GM19372 (cell line): ENCODE data around the gene TCEAL4.

Experiments
- ATAC-seq: cut with Tn5 transposase; IDR thresholded peaks from one replicate; pipeline ENCODE4 v1.9.1; 2021; ENCODE audit warnings: mild to moderate bottlenecking, low read depth, moderate library complexity; ENCODE audit not compliant: unreplicated experiment

The TCEAL4 gene

GRCh38 chrX:103585411-103586313 is at the start of gene TCEAL4:
TCEAL4 (plus strand) TSS chrX:103585515; CDS start chrX:103586676, 1,161 bp downstream.
- ATAC-seq: no peak

DNA sequence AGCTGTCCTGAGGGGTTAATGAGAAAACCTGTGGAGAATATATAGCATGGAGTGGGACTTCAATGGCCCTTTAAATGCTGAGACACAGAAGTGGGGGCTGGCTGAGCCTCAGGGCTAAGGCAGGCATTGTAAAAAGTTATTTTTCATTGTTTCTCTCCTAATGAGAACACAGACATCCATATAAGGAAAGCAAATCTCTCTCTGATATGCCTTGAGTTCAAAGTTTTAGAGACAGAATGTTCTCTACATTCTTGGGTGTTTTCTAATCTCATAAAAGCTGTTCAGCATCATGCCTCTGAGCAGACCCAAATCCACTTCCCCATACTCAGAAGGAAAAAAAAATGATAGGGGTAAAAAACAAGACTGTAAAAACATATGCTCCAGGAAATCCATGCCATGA is 49.2 kb upstream of the TCEAL4 start:
- ATAC-seq: no peak

DNA sequence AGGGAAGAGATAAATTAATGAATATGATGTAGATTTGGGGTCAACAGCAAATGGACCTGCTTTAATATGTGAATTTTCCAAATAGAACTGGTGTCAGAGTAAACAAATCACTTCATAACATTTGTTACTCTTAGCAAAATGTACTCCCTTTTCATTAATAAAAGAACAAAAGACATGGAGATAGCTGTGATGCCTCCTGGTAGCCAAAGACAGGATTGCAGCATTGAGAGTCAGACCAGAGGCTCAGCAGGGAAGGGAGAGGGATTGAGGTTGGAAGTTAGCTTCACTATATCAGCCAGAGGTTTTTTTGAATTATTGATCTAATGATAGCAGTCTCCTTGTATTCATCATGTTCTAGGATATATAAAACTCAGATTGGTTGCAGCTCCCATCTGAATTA is 48.6 kb upstream of the TCEAL4 start:
- ATAC-seq: no peak

DNA sequence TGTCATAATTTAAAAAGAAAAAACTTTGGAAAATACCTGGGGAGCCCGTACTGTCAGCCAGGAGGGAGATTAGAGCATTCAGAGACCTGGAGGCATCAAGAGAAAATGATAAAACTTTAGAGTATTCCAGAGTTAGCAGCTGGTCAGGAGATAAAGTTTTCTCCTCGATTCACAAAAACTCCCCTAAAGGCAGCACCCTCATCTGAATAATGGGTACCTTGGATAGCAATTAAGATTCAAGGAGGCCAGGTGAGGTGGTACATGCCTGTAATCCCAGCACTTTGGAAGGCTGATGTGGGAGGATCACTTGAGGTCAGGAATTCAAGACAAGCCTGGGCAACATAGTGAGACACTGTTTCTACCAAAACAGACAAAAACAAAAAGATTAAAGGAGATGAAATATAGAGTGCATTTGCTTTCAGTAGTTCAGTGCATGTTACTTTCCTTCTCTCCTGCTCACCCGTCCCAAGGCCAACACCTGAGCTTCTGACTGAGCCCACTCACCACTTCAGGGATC is 47.4 kb upstream of the TCEAL4 start:
- ATAC-seq: no peak

GRCh38 chrX:103538728-103539127 is 46.6 kb upstream of the TCEAL4 start:
- no peak for ATAC-seq

- ATAC-seq: no peak
Observed at GRCh38 chrX:103539695-103540094, 45.6 kb upstream of the TCEAL4 start.

- no peak for ATAC-seq
Observed at GRCh38 chrX:103540145-103540544, 45.2 kb upstream of the TCEAL4 start.

DNA sequence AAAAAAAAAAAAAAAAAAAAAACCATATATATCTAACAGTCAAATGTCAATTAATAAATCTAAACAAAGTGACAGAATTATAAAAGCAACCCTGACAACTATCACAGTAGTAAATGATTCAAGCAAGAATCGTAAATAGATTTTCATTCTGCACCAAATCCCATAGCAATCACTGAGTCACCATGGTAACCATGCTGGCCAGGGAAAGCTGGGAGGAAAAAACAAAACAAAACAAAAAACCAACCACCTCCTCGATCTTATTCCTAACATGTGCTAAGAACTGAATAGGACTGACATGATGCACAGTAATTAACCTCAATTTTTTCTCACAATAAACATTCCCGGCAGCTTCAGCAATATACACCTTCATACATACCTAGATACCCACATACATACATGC is 35.4 kb upstream of the TCEAL4 start:
- ATAC-seq: no peak

- no peak for ATAC-seq
Observed at GRCh38 chrX:103550415-103551051, 34.8 kb upstream of the TCEAL4 start.

DNA sequence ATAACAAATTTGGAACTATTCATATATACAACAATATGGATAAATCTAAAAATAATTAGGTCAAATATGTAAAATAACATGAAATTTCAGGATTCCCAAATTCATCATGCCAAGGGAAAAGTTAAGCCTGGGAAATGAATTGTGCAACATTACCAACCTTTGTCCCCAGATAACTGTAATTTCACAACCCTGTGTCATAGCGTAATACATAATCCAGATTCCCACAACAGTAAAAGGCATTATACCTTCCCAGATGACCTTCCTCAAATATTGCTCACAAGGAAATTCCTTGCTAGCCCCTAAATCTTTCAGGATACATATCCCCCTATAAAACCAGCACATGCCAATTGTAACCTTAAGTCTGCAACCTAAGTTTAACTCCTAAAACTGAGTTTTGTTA is 33.1 kb upstream of the TCEAL4 start:
- ATAC-seq: no peak

- peak; percentile 98 for ATAC-seq
Observed at GRCh38 chrX:103554687-103555424, 30.5 kb upstream of the TCEAL4 start.

DNA sequence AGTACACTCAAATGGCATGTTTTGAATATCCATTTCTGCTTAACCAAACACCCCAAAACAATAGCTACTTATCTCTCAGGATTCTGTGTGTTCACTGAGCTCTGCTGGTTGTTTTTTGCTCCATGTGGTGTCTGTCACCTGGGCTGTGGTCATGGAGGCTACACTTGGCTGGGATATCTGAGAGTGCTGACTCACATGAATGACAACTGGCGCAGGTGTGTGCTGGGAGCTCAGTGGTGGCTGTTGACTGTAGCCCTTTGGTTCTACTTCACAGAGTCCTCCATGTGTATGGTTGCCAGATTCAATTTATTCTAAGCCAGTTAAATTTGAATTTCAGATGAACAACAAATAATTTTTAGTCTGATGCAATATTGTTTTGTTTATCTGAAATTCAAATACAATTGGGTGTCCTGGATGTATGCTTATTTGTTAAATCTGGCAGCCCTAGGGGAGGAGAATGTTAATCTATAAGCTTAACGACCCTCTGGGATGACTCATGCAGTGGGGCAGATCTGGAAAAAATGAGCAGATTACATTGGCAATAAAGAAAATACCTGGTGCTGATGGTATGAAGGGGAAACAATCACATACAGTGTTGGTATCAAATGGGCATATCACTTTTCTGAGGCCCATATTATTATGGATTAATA is 28.2 kb upstream of the TCEAL4 start:
- ATAC-seq: no peak

GRCh38 chrX:103560256-103560655 is 25.1 kb upstream of the TCEAL4 start:
- no peak for ATAC-seq

DNA sequence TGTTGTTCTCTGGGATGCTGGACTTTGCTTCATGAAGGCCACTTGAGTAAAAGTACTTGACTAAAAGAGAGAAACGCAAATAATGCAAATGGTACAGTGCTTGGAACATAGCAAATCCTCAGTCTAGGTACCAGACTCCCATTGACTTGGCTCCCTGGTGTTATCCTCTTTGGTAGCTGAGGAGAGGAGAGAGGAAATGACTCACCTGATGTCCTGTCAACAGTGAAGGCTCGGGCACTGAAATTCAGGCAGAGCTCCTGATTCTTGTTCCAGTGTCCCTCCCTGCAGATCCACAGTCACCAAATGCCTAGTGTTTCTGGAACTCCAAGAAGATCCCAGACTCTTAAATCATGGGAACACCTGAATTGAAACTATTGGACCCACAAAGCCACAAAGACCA is 22.5 kb upstream of the TCEAL4 start:
- no peak for ATAC-seq

GRCh38 chrX:103565197-103565596 is 20.1 kb upstream of the TCEAL4 start:
- peak; percentile 56 for ATAC-seq

DNA sequence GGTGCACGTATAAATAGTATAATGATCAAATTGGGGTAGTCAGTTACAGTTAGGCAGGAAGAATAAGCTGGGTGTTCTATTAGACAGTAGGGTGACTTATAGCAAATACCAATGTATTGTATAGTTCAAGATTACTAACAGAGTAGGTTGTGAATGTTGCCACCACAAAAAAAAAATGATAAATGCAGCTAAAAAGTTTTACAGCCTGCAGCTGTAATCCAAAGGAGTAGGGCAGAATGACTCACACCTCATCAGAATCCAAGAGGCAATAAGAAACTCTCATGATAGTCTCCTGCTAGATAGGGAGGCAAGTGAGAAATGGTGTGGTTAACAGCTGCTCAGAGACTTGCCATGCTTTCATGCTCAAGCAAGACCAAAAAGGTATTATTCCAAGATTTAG is 19.6 kb upstream of the TCEAL4 start:
- ATAC-seq: peak; percentile 29

- no peak for ATAC-seq
Observed at GRCh38 chrX:103571121-103571520, 14.2 kb upstream of the TCEAL4 start.

GRCh38 chrX:103571726-103572125 is 13.6 kb upstream of the TCEAL4 start:
- ATAC-seq: no peak

- no peak for ATAC-seq
Observed at GRCh38 chrX:103573202-103573601, 12.1 kb upstream of the TCEAL4 start.

DNA sequence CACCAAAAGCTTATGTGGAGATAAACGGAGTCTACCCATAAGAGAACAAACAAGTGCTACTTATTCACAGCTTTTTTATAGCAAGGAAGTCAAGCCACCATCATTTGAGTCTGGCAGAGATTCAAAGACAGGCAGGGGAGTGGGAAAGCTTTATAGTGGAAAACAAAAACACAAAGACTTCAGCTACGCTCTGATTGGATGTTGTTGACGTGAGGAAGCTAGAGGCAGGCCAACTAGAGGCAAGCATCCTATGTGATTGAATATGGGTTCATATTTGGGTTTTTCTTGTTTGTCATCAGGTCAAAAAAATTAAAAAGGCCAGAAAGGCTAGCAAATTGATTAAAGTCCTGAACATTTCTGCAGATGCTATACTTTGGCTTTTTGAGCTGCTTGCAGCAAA is 719 bp upstream of the TCEAL4 start:
- no peak for ATAC-seq

DNA sequence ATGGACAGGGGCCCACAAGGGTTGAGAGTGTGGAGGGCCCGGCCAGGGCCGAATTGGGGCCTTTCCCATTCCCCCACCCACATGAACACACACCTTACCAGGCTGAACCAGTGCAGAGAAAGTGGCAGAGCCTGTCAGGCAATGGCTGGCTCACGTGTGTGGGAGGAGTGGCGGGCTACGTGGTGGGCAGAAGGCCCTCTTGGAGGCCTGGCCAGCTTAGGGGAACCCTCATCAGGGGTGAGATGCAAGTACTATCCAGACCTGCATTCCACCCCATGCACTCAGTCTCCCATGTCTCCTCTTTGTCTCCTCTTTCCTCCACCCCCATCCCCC is 965 bp downstream of the TCEAL4 start:
- ATAC-seq: no peak
